Measurements from ENCODE around the gene HERPUD2.

DNA sequence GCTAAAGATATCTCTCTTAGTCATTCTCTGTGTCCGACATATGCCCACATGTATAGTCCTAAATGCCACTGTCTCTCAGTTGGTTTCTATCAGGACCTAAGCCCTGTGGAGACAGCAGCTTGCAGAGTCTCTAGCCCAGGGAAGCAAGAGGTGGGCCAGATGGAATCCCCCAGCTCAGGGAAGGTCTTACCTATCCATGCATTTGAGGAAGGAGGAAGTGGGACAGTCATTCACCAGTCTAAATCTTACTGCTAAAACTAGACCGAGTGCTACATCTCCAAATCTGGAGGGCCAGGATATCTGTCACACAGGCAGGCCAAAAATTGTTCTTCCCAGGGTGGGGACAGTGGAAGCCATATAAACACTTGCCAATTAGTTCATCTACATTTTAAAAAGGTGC lies 26.4 kb upstream of the HERPUD2 start:
- TF ChIP-seq, protein P1, sequence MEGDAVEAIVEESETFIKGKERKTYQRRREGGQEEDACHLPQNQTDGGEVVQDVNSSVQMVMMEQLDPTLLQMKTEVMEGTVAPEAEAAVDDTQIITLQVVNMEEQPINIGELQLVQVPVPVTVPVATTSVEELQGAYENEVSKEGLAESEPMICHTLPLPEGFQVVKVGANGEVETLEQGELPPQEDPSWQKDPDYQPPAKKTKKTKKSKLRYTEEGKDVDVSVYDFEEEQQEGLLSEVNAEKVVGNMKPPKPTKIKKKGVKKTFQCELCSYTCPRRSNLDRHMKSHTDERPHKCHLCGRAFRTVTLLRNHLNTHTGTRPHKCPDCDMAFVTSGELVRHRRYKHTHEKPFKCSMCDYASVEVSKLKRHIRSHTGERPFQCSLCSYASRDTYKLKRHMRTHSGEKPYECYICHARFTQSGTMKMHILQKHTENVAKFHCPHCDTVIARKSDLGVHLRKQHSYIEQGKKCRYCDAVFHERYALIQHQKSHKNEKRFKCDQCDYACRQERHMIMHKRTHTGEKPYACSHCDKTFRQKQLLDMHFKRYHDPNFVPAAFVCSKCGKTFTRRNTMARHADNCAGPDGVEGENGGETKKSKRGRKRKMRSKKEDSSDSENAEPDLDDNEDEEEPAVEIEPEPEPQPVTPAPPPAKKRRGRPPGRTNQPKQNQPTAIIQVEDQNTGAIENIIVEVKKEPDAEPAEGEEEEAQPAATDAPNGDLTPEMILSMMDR (IDR thresholded peaks at IDR 0.05; ENCODE audit: insufficient read depth, low read depth, low read length) = no peak
- TF ChIP-seq EZH2 (IDR thresholded peaks at IDR 0.05; ENCODE audit: insufficient read depth, low read length) = no peak

Measured in astrocyte (in vitro differentiated cells and primary cell).